H1 (cell line): ENCODE results near the gene RFX5. TPM values are rescaled to one million over a fixed set of nuclear protein-coding genes. Genes with fewer than 3 reads are reported as not detected.

Experiments used
- CTCF ChIA-PET: fragments of 300-600 bp; sonication (Branson Sonifier 250); formaldehyde crosslinking; loops from one replicate; lab custom pipeline; 2021; ENCODE audit not compliant: partially characterized antibody; lab: Charles Lee
- POLR2A ChIA-PET: fragments of 300-600 bp; sonication (Branson Sonifier 250); formaldehyde crosslinking; loops from one replicate; lab custom pipeline; 2021; ENCODE audit warnings: inconsistent platforms; ENCODE audit not compliant: partially characterized antibody; lab: Charles Lee
- DNase-seq, 2 experiments: peaks; one replicate each; pipeline versions ENCODE4 v3.0.0 to v3.0.0-alpha.2; 2010 to 2022; ENCODE audit warnings: low spot score in 2 of 2, low read depth in 1 of 2, mixed read lengths in 1 of 2
- FAIRE-seq: peaks from 2 replicates; lab custom pipeline; 2011; peaks lifted over from hg19 to GRCh38; lab: Jason Lieb, UNC
- H2AFZ ChIP-seq: 2 replicates; pipeline ENCODE4 v1.8.1; 2012; ENCODE audit warnings: low read length, inconsistent platforms
- H2AK5ac ChIP-seq: 2 replicates; pipeline ENCODE4 v1.6.1; 2013; ENCODE audit warnings: low read depth, low read length
- H2BK120ac ChIP-seq: replicated peaks from 2 replicates; pipeline ENCODE3; 2013; ENCODE audit warnings: low read depth, low read length, inconsistent platforms
- H2BK12ac ChIP-seq: 2 replicates; pipeline ENCODE4 v1.6.1; 2013; ENCODE audit warnings: low read depth, low read length
- H2BK15ac ChIP-seq: 2 replicates; pipeline ENCODE4 v1.6.1; 2013; ENCODE audit warnings: low read length
- H2BK20ac ChIP-seq: 2 replicates; pipeline ENCODE4 v1.6.1; 2013; ENCODE audit warnings: low read length
- H2BK5ac ChIP-seq: 2 replicates; pipeline ENCODE4 v1.6.1; 2013; ENCODE audit warnings: low read depth, low read length
- H3K14ac ChIP-seq: 2 replicates; pipeline ENCODE4 v1.6.1; 2013; ENCODE audit warnings: inconsistent platforms; ENCODE audit not compliant: insufficient read length
- H3K18ac ChIP-seq: 2 replicates; pipeline ENCODE4 v1.6.1; 2013; ENCODE audit warnings: low read length; ENCODE audit errors: extremely low read depth
- H3K23ac ChIP-seq: 2 replicates; pipeline ENCODE4 v1.6.1; 2013; ENCODE audit warnings: inconsistent platforms; ENCODE audit not compliant: insufficient read length
- H3K23me2 ChIP-seq: 2 replicates; pipeline ENCODE4 v1.6.1; 2013; ENCODE audit warnings: low read depth, low read length
- H3K27ac ChIP-seq: 2 replicates; pipeline ENCODE4 v1.6.1; 2011; ENCODE audit warnings: low read depth, low read length, inconsistent platforms
- H3K27me3 ChIP-seq, 4 experiments: replicated peaks in 1 of 4; 1 replicate in 1 of 4; 2 replicates in 3 of 4; pipeline versions ENCODE4 v1.6.1 to v1.8.1; 2011 to 2013; ENCODE audit warnings: low read length in 3 of 4, mild to moderate bottlenecking in 3 of 4, inconsistent platforms in 2 of 4, mixed read lengths in 2 of 4, moderate library complexity in 1 of 4; ENCODE audit not compliant: control insufficient read depth in 3 of 4, insufficient read depth in 3 of 4; ENCODE audit errors: extremely low read depth in 1 of 4
- H3K36me3 ChIP-seq, 4 experiments: 2 replicates each; pipeline versions ENCODE4 v1.6.1 to v1.8.1; 2011 to 2013; ENCODE audit warnings: mild to moderate bottlenecking in 4 of 4, low read length in 3 of 4, moderate library complexity in 2 of 4, control low read depth in 1 of 4, inconsistent platforms in 1 of 4; ENCODE audit not compliant: insufficient read depth in 4 of 4, control insufficient read depth in 2 of 4
- H3K4ac ChIP-seq: replicated peaks from 2 replicates; pipeline ENCODE3; 2013; ENCODE audit warnings: low read length, low read depth, mixed read lengths, inconsistent platforms; ENCODE audit not compliant: insufficient read length
- H3K4me1 ChIP-seq, 4 experiments: replicated peaks in 1 of 4; 1 replicate in 1 of 4; 2 replicates in 3 of 4; pipeline versions ENCODE4 v1.6.1 to v1.8.1; 2011 to 2013; ENCODE audit warnings: low read length in 3 of 4, inconsistent platforms in 2 of 4, mixed read lengths in 1 of 4; ENCODE audit not compliant: insufficient read depth in 4 of 4, control insufficient read depth in 3 of 4
- H3K4me2 ChIP-seq, 2 experiments: 2 replicates each; pipeline versions ENCODE4 v1.6.1 to v1.8.1; 2011 to 2013; ENCODE audit warnings: low read depth in 2 of 2, low read length in 2 of 2, control low read depth in 1 of 2, inconsistent platforms in 1 of 2, mild to moderate bottlenecking in 1 of 2; ENCODE audit not compliant: insufficient read depth in 1 of 2
- H3K4me3 ChIP-seq, 4 experiments: fragments of 200-600, 300-600 bp in 1 of 4; sonication (generic), shearing (Covaris generic), sonication (Bioruptor Twin) in 1 of 4; 2 replicates each; pipeline versions ENCODE4 v1.5.1 to v1.8.1; 2011 to 2016; ENCODE audit warnings: low read length in 4 of 4, low read depth in 3 of 4, control low read depth in 2 of 4, inconsistent platforms in 2 of 4, mild to moderate bottlenecking in 2 of 4, mixed read lengths in 1 of 4, moderate library complexity in 1 of 4; ENCODE audit not compliant: insufficient read depth in 2 of 4; ENCODE audit errors: extremely low read depth in 1 of 4
- H3K56ac ChIP-seq: replicated peaks from 2 replicates; pipeline ENCODE3; 2013; ENCODE audit warnings: low read depth, mild to moderate bottlenecking, mixed read lengths, low read length, inconsistent platforms; ENCODE audit not compliant: insufficient read length
- H3K79me1 ChIP-seq: 2 replicates; pipeline ENCODE4 v1.6.1; 2013; ENCODE audit warnings: low read depth, low read length, control low read depth
- H3K79me2 ChIP-seq, 2 experiments: 2 replicates each; pipeline versions ENCODE4 v1.6.1 to v1.8.1; 2012 to 2013; ENCODE audit warnings: low read length in 2 of 2, mild to moderate bottlenecking in 2 of 2, inconsistent platforms in 1 of 2; ENCODE audit not compliant: insufficient read depth in 2 of 2, control insufficient read depth in 1 of 2
- H3K9ac ChIP-seq, 4 experiments: replicated peaks in 1 of 4; 1 replicate in 1 of 4; 2 replicates in 3 of 4; pipeline versions ENCODE4 v1.6.1 to v1.8.1; 2011 to 2013; ENCODE audit warnings: low read depth in 3 of 4, low read length in 3 of 4, control low read depth in 2 of 4, mild to moderate bottlenecking in 2 of 4, moderate library complexity in 2 of 4, inconsistent platforms in 1 of 4; ENCODE audit errors: extremely low read depth in 1 of 4
- H3K9me3 ChIP-seq, 2 experiments: 2 replicates each; pipeline versions ENCODE4 v1.6.1 to v1.8.1; 2012 to 2013; ENCODE audit warnings: mild to moderate bottlenecking in 2 of 2, moderate library complexity in 2 of 2, control low read depth in 1 of 2, inconsistent platforms in 1 of 2, low read depth in 1 of 2, low read length in 1 of 2, mixed read lengths in 1 of 2; ENCODE audit not compliant: insufficient read depth in 2 of 2
- H4K20me1 ChIP-seq, 2 experiments: replicated peaks in 1 of 2; 2 replicates each; pipeline versions ENCODE3 to v1.8.1; 2011 to 2013; ENCODE audit warnings: inconsistent platforms in 2 of 2, low read length in 2 of 2, mild to moderate bottlenecking in 1 of 2; ENCODE audit not compliant: insufficient read depth in 2 of 2, control insufficient read depth in 1 of 2
- H4K5ac ChIP-seq: 2 replicates; pipeline ENCODE4 v1.6.1; 2013; ENCODE audit warnings: low read length, low read depth, mixed read lengths, inconsistent platforms; ENCODE audit not compliant: insufficient read length
- H4K8ac ChIP-seq: 2 replicates; pipeline ENCODE4 v1.8.0; 2013; ENCODE audit warnings: mild to moderate bottlenecking, moderate library complexity, low read length, inconsistent platforms; ENCODE audit not compliant: insufficient read depth; ENCODE audit errors: extremely low read depth
- H4K91ac ChIP-seq: replicated peaks from 2 replicates; pipeline ENCODE3; 2013; ENCODE audit warnings: low read length, mixed read lengths, inconsistent platforms; ENCODE audit not compliant: insufficient read length
- WGBS, 2 experiments: shearing (Covaris generic) in 1 of 2; methylation state at CpG; one replicate each; pipeline versions ENCODE4 v1.1.6 to v1.1.7; 2013 to 2015; ENCODE audit warnings: low lambda C conversion rate in 2 of 2, mixed read lengths in 2 of 2, inconsistent platforms in 1 of 2, low coverage in 1 of 2, missing lambda C conversion rate in 1 of 2; ENCODE audit not compliant: insufficient replicate concordance in 2 of 2, insufficient coverage in 1 of 2, insufficient read length in 1 of 2; ENCODE audit errors: extremely low coverage in 1 of 2, missing lambda C conversion rate in 1 of 2; 5-methylcytosine and 5-hydroxymethylcytosine counted together
- polyA plus RNA-seq, 7 experiments: library from polyadenylated mRNA; depleted of rRNA in 3 of 7; stranded (reverse) in 5 of 7; unstranded in 2 of 7; fragments of >200 nt in 5 of 7; fragments of 200-250 nt in 2 of 7; gene quantifications; 1 replicate in 5 of 7; 2 replicates in 1 of 7; 4 replicates in 1 of 7; pipeline versions ENCODE4 v1.2.1 to v1.2.3, GENCODE V29; 2011 to 2013; ENCODE audit warnings: missing spikeins in 2 of 7, mixed read lengths in 2 of 7
- total RNA-seq: library from RNA; stranded (reverse); fragmentation: NEBNext Ultra II Directional; extraction: Animal tissue kit (Norgen Biotek cat#: 25700); gene quantifications from 2 replicates; pipeline ENCODE4 v1.2.1, GENCODE V29; 2021

The RFX5 gene
- total and polyA plus RNA-seq, 2 of the 8 experiments (the other 6 are each of a cell fraction or from before 2014, with no cell fraction given) = 27.8 to 59.7 TPM

DNA sequence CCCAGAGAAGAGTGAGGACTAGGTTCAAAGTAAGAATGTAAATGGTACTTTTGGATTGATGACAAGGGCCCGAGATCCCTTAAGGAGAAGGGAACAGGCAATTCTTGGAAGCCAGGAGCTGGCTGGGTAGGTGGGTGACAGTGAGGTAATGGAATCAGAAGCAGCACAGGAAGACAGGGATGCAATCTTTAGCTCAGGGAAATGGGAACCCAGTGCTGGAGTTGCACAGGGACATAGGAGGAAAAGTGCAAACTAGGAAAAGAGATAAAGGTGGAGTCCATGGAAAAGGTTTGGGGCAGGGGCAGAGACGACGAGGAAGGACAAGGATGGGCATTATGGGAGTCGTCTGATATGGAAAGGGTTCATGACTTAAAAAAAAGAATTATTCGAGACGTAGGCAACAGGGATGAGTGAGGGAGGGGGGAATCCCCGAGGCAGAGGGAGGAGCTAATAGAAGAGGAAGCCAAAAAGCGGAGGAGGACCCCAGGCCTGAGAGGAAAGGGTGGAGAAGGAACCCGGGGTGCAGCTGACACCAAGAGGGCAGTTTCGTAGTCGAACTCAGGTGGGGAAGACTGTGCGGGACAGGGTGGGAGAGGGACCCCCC is 20.3 kb downstream of the RFX5 start:
- 8% methylated on average over 12 of the region's 12 CpGs; no CpG with 5 or more reads in 1 of the 2 experiments for WGBS, 2 experiments
- H3K56ac ChIP-seq = no peak overlapping the region
- no peak overlapping the region for H2BK120ac ChIP-seq
- peaks cover 13% of the 10 kb centered on the region for H3K23me2 ChIP-seq
- H3K4me3 ChIP-seq = peak overlapping the region; percentile 67 to 87 (median 79)
- peak overlapping the region; percentile 9 to 81 (median 48) for H3K9ac ChIP-seq
- H3K27me3 ChIP-seq = no peaks in the 10 kb centered on the region
- no peak overlapping the region for H2BK15ac ChIP-seq
- FAIRE-seq = no peak
- no peaks in the 10 kb centered on the region for H3K9me3 ChIP-seq
- H3K14ac ChIP-seq = no peak overlapping the region
- H2BK12ac ChIP-seq = no peak overlapping the region
- 0 out of 2 replicates have a peak overlapping the region, but pooled peaks have one; percentile 82 for H2BK5ac ChIP-seq
- peak overlapping the region; percentile 82 to 88 for H3K4me2 ChIP-seq
- H3K18ac ChIP-seq = peak overlapping the region; percentile 48
- 0 out of 2 replicates have a peak, but pooled peaks cover 2% of the 10 kb centered on the region for H3K79me1 ChIP-seq
- H4K5ac ChIP-seq = no peak overlapping the region
- H3K23ac ChIP-seq = no peak overlapping the region
- H4K20me1 ChIP-seq = no peaks in the 10 kb centered on the region
- H3K27ac ChIP-seq = no peak overlapping the region
- H2AFZ ChIP-seq = no peak overlapping the region; the same call in 1 of the 2 replicates
- no peak for DNase-seq
- POLR2A ChIA-PET = interaction anchor here (1.1 to 5.9 kb wide), 17 partner anchors 9 to 213 kb away, joined by 3 to 46 read pairs (median 12); partner anchors contain the start of genes PSMB4, RFX5, SELENBP1 and TUFT1
- H3K36me3 ChIP-seq = peaks cover 3 to 7% (median 4%) of the 10 kb centered on the region in 4 experiments; a peak in 5 of 8 replicates
- peaks cover 2 to 8% (median 5%) of the 10 kb centered on the region in 4 experiments; a peak in 5 of 7 replicates for H3K4me1 ChIP-seq
- no peak overlapping the region for H4K8ac ChIP-seq
- no peak overlapping the region for H4K91ac ChIP-seq
- CTCF ChIA-PET = interaction anchor here (0.6 to 11.1 kb wide), 7 partner anchors 13 to 170 kb away, joined by 3 to 79 read pairs (median 3); no protein-coding TSS in a partner anchor
- H3K4ac ChIP-seq = no peak overlapping the region
- H2BK20ac ChIP-seq = no peak overlapping the region
- H3K79me2 ChIP-seq = peaks cover 0 to 16% of the 10 kb centered on the region in 2 experiments; a peak in 3 of 4 replicates
- no peak overlapping the region for H2AK5ac ChIP-seq
